Breast epithelium (tissue), 3 donors: ENCODE measurements around the gene TOE1.

Experiments
- POLR2A ChIP-seq: fragments of 450-650 bp; IDR thresholded peaks from one replicate; pipeline ENCODE4 v1.6.1; 2016; ENCODE audit warnings: antibody characterized with exemption, mild to moderate bottlenecking, moderate library complexity
- TF ChIP-seq, protein P1 (sequence below), 3 donors: fragments of 450-650 bp; IDR thresholded peaks; one replicate each; pipeline ENCODE4 v1.5.1; 2016 to 2017; ENCODE audit warnings: antibody characterized with exemption in 3 of 3, mild to moderate bottlenecking in 3 of 3, moderate library complexity in 3 of 3

DNA sequence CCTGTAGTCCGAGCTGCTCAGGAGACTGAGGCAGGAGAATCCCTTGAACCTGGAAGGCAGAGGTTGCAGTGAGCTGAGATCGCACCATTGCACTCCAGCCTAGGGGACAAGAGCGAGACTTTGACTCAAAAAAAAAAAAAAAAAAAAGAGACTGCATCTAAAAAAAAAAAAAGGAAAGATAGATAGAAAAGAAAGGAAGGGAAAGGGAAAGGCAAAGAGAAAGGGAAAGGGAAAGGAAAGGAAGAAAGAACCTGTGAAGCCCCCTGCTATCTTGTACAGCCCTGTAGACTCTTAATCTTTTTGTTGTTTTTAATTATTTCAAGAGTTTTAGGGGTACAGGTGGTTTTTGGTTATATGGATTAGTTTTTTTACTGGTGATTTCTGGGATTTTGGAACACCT lies 46.2 kb downstream of the TOE1 start:
- TF ChIP-seq, protein P1, sequence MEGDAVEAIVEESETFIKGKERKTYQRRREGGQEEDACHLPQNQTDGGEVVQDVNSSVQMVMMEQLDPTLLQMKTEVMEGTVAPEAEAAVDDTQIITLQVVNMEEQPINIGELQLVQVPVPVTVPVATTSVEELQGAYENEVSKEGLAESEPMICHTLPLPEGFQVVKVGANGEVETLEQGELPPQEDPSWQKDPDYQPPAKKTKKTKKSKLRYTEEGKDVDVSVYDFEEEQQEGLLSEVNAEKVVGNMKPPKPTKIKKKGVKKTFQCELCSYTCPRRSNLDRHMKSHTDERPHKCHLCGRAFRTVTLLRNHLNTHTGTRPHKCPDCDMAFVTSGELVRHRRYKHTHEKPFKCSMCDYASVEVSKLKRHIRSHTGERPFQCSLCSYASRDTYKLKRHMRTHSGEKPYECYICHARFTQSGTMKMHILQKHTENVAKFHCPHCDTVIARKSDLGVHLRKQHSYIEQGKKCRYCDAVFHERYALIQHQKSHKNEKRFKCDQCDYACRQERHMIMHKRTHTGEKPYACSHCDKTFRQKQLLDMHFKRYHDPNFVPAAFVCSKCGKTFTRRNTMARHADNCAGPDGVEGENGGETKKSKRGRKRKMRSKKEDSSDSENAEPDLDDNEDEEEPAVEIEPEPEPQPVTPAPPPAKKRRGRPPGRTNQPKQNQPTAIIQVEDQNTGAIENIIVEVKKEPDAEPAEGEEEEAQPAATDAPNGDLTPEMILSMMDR (IDR thresholded peaks at IDR 0.05) = no peak
- TF ChIP-seq POLR2A = no peak
